NCI-H460 (cell line): Measurements from ENCODE around the gene ATP6V1F. TPM values are rescaled to one million over a fixed set of nuclear protein-coding genes. Genes with fewer than 3 reads are reported as not detected.
"Not testable (repeated sequence)": the region's sequence is repeated elsewhere in the genome, so short reads cannot be mapped to it uniquely, and the experiment has no call there.

Source experiments
- DNase-seq: peaks from one replicate; pipeline ENCODE4 v3.0.0-alpha.2; 2016; ENCODE audit warnings: low read depth; ENCODE audit errors: extremely low read depth
- total RNA-seq: library from RNA; depleted of rRNA; stranded (reverse); fragments of >200 nt; shearing (Covaris generic); gene quantifications from 2 replicates; pipeline ENCODE4 v1.2.3, GENCODE V29; 2014; rRNA removed

Gene ATP6V1F
- total RNA-seq, 1 experiment from 2014 or later, result 68.0 TPM

DNA sequence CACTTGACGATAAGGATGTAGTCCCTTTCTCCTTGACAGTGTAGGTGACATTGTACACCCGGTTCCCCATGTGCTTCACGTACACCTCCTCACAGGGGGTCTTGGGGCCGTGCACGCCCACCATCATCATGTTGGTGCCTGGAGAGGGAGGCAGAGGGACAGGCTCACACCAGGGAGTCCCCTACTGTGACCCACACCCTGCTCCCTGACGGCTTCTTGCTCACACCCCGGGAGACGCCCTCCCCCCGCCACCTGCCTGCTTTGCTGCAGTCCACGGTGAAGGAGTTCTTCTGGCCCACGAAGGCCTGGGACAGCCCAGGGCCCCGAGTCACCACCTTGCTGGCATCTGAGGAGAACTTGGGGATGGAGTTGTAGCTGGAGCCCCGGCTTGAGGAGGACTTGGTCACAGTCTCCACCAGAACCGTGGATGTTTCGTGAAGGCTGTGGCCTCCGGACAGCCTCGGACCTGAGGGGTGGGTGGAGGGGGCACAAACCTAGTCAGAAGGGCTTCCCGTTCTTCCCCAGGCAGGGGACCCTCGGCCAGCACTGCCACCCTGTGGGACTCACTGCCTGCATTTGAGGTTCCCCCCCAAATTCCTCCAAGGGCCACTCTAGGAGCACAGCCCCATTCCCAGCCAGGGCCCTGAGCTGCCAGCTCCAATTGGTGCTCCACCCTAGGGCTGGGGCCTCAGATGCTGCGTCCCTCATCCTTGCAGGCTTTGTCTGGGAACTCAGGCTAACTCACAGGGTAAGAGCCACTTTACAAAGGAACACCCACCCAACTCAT, 50.2 kb downstream of the ATP6V1F start:
- DNase-seq, result not testable (repeated sequence)

GRCh38 chr7:128913870-128914565, 51.4 kb downstream of the ATP6V1F start:
- DNase-seq, result no peak

DNA sequence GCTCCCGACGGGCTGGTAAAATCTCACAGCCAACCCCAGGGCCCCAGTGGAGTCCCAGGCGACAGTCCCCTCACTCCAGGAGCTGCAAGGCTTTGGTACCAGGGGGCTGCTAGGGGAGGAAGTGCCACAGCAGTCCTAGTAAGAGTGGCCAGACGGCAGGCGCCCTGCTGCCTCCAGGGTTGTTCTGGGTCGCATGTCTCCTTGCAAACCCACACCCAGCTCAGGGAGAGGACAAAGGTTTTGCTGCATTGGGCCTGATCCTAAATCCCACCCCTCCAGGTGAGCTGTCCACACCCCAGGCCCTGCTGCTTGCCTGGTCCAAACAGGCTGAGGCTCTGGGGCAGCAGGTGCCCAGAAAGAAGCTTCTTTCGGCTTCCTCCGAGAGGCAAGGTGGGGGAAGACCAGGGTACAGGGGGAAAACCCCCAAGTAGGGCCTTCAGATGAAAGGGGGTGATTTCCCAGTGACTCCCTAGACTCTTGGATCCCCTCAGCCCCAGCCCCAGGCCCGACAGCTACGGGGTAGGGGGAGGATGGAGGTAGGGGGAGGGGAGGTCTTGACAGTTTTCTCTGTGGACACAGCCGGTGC, 52.0 kb downstream of the ATP6V1F start:
- DNase-seq, result no peak

- DNase-seq, result no peak
These were observed 52.7 kb downstream of the ATP6V1F start for GRCh38 chr7:128915271-128915819.

Other genes starting within 250 kb of the ATP6V1F start
- gene GARIN1A, start 190.6 kb upstream of the ATP6V1F start, total RNA-seq, result 0.03 and 0.17 TPM in 2 replicates
- 172 and 189 TPM in 2 replicates for gene CALU, start 123.5 kb upstream of the ATP6V1F start, total RNA-seq
- not detected in 2 replicates for gene OPN1SW, start 87.1 kb upstream of the ATP6V1F start, total RNA-seq
- 0.61 and 0.87 TPM in 2 replicates for gene CCDC136, start 70.9 kb upstream of the ATP6V1F start, total RNA-seq
- gene FLNC, start 32.5 kb upstream of the ATP6V1F start, total RNA-seq, result 0.57 and 0.69 TPM in 2 replicates
- not detected in 2 replicates for gene KCP, start 47.9 kb downstream of the ATP6V1F start, total RNA-seq
- gene IRF5, start 75.1 kb downstream of the ATP6V1F start, total RNA-seq, result 6.5 and 9.3 TPM in 2 replicates
- gene TNPO3, start 192.3 kb downstream of the ATP6V1F start, total RNA-seq, result 55.6 and 60.4 TPM in 2 replicates